Colon (tissue), 2 donors: ENCODE measurements around the gene IQCB1.
A peak's percentile ranks its signal among the peaks of the same experiment; 100 is the strongest.
"Not testable (repeated sequence)": the region's sequence is repeated elsewhere in the genome, so short reads cannot be mapped to it uniquely, and the experiment has no call there.

Source experiments
- FAIRE-seq: peaks from 2 replicates; lab custom pipeline; 2012; peaks lifted over from hg19 to GRCh38; lab: Jason Lieb, UNC
- donor health status: control.
- donor health status: control.

IQCB1 gene

GRCh38 chr3:121809249-121809648 is 25.6 kb downstream of the IQCB1 start:
- no peak for FAIRE-seq

- FAIRE-seq: peak; percentile 85
Observed at GRCh38 chr3:121803771-121804320, 31.0 kb downstream of the IQCB1 start.

DNA sequence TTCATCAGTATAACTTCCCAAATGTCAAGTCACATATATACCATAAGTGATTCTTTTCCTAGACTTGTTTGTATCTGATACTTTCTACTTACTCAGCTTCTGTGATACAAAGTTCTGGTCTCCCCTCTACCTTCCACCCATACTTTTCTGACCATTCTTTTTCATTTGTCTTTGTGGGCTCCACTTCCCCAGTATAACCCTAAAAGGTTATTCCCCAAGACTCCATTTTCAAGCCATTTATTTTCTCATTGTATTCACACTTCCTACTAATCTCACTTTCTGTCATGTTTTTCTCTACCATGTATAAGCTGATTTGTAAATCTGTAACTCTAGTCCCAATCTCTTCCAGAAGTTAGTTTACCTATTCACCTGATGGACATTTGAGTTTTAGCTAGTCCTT is 34.0 kb downstream of the IQCB1 start:
- no peak for FAIRE-seq

DNA sequence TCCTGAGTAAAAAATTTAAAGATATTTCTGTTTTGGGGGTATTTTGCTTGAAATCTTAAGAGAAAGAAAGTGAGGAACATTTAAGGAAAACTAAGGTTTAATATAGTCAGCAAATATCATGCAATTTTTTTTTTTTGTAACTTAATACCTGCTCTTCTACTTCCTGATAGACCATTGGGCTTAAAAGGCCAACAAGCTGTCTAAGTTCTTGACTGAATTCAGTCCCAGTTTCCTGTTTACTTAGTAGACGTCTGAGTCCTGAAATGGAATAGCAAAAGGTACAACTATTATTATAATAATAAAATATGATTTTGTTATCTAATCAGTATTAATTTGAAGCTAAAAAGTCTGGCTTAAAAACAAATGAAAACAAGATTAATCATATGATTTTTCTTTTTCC is 37.9 kb downstream of the IQCB1 start:
- FAIRE-seq: peak; percentile 41

- FAIRE-seq: no peak
Observed at GRCh38 chr3:121794264-121794983, 40.4 kb downstream of the IQCB1 start.

- FAIRE-seq: no peak
Observed at GRCh38 chr3:121793078-121793477, 41.8 kb downstream of the IQCB1 start.

GRCh38 chr3:121786485-121786884 is 48.4 kb downstream of the IQCB1 start:
- FAIRE-seq: no peak

DNA sequence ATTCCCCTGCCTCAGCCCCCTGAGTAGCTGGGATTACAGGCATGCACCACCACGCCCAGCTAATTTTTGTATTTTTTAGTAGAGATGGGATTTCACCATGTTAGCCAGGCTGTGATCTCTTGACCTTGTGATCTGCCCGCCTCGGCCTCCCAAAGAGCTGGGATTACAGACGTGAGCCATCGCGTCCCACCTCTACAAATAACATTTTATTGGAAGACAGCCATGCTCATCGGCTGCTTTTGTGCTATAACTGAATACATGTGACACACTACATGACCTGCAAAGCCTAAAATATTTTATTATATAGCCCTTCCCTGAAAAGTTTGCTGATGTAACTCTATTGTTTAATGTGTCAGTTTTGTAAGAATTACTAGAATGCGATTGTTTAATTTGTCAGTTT is 52.1 kb downstream of the IQCB1 start:
- FAIRE-seq: not testable (repeated sequence)

DNA sequence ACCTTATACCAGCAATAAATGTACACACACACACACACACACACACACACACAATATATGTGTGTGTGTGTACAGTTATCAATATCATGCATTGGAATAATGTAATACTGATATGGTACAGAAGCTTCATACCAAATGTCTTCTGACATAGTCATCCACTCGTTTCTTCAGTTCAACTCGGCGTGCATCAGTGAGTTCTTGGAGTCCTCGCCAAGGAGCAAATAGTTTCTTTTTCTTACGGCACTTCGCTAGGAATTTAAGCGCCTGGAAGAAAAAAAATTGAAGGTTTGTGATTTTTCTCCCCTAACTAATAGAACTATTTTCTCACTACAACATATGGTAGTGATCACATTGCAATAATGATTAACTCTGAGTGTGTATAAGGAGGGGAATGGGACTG is 53.2 kb downstream of the IQCB1 start:
- no peak for FAIRE-seq

GRCh38 chr3:121775095-121775494 is 59.8 kb downstream of the IQCB1 start:
- not testable (repeated sequence) for FAIRE-seq

GRCh38 chr3:121769246-121769645 is 65.6 kb downstream of the IQCB1 start:
- no peak for FAIRE-seq

DNA sequence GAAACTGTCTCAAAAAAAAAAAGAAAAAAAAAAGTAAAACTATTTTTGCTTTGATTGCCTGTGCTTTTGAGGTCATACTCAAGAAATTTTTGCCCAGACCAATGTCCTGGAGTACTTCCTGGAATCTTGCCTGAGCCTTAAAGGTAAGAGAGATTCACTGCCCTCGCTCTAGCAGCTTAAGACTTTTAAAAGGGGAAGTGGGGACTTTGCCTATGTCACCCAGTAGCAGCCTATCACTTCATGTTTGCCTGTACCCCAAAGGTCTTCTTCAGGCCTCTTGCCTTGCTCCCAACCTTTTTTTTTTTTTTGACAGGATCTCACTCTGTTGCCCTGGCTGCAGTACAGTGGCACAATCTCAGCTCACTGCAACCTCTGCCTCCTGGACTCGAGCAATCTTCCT is 66.4 kb downstream of the IQCB1 start:
- no peak for FAIRE-seq

- no peak for FAIRE-seq
Observed at GRCh38 chr3:121759541-121760202, 75.2 kb downstream of the IQCB1 start.

- no peak for FAIRE-seq
Observed at GRCh38 chr3:121758727-121759450, 76.0 kb downstream of the IQCB1 start.

DNA sequence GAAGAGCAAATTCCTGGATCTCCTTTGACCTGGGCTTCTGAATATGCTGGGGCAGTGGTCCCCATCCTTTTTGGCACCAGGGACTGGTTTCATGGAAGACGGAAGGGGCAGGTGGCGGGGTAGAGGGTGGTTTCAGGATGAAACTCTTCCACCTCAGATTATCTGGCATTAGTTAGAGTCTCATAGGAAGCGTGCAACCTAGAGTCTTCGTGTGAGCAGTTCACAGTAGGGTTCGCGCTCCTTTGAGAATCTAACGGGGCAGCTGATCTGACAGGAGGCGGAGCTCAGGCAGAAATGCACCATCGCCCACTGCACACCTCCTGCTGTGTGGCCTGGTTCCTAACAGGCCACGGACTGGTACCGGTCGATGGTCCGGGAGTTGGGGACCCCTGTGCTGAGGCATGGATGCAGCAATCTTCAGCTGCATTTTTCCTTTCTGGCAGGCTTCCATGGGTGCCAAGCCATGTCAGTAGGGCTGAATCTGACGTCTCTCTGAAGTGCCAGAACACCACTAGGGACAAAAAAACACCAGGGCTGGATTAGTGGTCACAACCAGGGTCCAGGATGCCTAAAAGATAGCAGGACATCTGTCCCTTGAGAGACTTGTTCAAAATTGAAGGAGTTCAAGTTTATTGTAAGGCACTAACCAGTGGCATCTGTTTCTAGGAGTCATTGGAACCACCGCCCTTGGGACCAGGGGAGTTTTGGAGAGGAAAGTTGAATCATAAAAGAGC is 76.9 kb downstream of the IQCB1 start:
- no peak for FAIRE-seq

DNA sequence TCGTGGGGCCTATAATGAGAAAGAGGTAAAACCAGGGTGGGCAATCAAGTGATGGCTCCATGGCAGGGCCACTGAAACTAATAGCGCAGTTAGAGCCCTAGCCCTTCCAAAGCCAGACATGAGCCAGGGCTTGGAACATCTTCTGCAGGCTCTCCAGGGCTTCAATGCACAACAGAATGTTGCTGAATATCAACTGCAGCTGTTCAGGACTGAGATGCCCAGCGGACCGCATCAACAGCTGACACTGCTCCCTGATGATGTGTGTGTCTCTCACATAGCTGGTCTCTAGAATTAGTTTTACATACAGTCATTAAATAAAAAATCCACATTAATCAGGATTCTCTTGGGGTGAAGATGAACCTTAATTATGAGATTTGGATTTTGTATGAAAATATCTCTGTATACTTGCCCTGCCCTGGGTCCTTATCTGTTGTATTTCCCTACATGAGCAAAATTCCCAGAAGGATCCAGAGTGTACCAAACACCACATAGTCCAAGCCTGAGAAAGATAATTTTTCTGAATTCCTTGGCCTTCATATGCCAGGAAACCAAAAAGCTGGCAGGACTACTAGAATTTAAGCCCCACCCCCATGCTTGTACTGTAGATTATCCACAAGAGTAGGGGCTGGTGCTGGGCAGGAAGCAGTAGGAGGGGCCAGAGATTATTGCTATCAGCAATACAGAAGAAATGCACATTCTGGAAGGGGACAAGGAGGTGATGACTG is 77.6 kb downstream of the IQCB1 start:
- FAIRE-seq: no peak

DNA sequence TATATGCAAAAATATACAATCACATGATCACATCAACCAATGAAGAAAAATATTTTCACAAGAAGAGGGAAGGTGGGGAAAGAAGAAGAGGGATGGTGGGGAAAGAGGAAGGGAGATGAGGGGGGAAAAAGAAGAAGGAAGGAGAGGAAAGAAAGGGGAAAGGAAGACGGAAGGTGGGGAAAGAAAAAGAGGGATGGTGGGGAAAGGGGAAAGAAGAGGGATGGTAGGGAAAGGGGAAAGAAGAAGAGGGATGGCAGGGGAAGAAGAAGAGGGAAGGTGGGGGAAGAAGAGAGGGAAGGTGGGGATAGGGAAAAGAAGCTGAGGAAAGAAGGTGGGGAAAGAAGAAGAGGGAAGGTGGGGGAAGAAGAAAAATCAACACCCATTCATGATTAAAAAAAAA is 82.1 kb downstream of the IQCB1 start:
- FAIRE-seq: no peak

DNA sequence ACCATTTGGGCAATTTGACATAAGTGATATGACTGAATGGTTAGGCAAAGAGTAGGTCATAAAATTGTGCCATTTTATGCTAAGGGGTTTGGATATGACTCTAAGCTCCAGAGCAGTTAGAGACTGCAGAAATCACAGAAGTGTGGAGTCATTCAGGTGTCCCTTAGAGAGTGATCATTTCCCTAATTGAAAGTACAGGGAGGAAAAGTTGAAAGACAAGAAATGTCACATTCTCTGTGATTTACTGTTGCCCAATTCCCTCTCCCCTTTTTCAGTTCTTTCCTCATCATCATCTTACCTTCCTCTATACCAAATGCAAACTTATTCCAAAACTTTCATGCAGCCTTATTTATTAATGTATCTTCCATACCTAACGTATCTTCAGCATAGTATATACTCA is 82.6 kb downstream of the IQCB1 start:
- no peak for FAIRE-seq

DNA sequence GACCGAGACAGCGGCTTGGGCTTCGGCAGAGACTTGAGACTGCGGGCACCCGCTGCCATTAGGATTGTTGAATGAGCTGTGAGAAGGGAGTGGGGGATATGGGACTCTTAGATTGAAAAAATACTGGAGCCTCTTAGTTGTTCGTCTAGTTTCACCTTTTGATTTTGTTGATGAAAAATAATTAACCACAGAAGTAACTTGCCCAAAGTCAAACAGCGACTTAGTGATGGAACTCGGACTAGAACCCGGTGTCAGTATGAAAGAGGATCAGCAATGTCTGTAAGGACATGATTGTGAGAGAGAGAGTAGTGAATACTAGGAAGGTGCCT is 84.8 kb downstream of the IQCB1 start:
- FAIRE-seq: no peak

GRCh38 chr3:121749276-121750086 is 85.4 kb downstream of the IQCB1 start, which contains the start of gene GOLGB1:
Gene GOLGB1 (minus strand): TSS chr3:121749741. CDS start chr3:121730971, 18,770 bp downstream.
- peak; percentile 95 for FAIRE-seq
